Epithelial cell of proximal tubule (primary cell): ENCODE measurements around the gene TBCK. TPM values are rescaled to one million over a fixed set of nuclear protein-coding genes. Genes with fewer than 3 reads are reported as not detected.

Experiments used
- DNase-seq: peaks from one replicate; pipeline ENCODE4 v3.0.0-alpha.2; 2011; ENCODE audit warnings: low read depth
- H3K4me3 ChIP-seq: 2 replicates; pipeline ENCODE4 v1.5.1; 2011; ENCODE audit warnings: low read depth, mild to moderate bottlenecking, low read length
- total RNA-seq: library from RNA; depleted of rRNA; stranded (reverse); fragments of >200 nt; gene quantifications from 2 replicates; pipeline ENCODE4 v1.2.3, GENCODE V29; 2015
- TF ChIP-seq, protein P1 (sequence below): conservative IDR thresholded peaks from 2 replicates; pipeline ENCODE4 v1.5.1; 2012; ENCODE audit warnings: low read depth, mild to moderate bottlenecking, low read length

TBCK gene
- 11.8 and 20.8 TPM in 2 replicates for total RNA-seq

DNA sequence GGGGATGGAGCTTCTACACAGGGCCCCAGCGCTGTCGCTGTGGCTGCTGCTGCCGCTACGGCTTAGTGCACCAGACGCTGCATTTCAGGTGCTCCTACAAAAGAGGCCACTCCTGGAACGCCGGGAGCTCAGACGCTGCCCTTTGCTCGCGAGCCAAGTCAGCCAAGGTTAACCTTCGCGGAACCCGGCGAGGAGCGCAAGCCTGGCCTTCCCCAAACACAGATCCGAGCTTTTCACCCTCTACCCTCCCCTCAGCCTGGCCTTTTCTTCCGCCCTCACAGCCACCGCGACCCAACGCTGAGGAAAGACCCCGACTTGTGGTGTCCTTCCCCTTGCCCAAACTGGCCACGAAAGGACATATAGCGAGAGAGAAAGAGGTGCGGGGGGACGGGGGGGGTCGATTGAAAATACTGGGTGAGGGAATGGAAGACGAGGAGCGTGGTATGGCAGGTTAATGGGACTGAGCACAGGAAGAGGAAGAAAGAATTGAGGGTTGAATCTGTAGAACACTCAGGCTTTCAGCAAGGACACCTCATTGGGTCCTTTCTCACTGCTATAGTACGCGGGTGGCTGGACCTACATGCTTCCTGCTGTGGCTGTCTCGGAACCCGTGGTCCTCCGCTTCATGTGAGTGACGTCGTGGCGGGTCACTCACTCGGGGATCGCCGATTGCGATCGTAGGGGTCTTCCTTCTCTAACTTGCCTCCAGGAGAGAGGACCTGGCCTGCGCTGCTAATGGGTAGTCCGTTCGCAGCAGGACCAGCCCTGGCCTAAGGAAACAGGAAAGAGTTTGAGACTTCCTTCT, at the start of gene TBCK, which contains the start of gene AIMP1:
Gene TBCK, minus strand, starts transcription at position 242 of the 805 bp plus-strand sequence. CDS start 7,249 bp downstream, outside the sequence.
Gene AIMP1, plus strand, starts transcription at position 583 of the 805 bp plus-strand sequence. CDS start 8,460 bp downstream, outside the sequence.
- peak; percentile 72 for DNase-seq
- peak within 1 kb of the TSS; percentile 94 for H3K4me3 ChIP-seq
- TF ChIP-seq, protein P1, sequence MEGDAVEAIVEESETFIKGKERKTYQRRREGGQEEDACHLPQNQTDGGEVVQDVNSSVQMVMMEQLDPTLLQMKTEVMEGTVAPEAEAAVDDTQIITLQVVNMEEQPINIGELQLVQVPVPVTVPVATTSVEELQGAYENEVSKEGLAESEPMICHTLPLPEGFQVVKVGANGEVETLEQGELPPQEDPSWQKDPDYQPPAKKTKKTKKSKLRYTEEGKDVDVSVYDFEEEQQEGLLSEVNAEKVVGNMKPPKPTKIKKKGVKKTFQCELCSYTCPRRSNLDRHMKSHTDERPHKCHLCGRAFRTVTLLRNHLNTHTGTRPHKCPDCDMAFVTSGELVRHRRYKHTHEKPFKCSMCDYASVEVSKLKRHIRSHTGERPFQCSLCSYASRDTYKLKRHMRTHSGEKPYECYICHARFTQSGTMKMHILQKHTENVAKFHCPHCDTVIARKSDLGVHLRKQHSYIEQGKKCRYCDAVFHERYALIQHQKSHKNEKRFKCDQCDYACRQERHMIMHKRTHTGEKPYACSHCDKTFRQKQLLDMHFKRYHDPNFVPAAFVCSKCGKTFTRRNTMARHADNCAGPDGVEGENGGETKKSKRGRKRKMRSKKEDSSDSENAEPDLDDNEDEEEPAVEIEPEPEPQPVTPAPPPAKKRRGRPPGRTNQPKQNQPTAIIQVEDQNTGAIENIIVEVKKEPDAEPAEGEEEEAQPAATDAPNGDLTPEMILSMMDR, result no peak

DNA sequence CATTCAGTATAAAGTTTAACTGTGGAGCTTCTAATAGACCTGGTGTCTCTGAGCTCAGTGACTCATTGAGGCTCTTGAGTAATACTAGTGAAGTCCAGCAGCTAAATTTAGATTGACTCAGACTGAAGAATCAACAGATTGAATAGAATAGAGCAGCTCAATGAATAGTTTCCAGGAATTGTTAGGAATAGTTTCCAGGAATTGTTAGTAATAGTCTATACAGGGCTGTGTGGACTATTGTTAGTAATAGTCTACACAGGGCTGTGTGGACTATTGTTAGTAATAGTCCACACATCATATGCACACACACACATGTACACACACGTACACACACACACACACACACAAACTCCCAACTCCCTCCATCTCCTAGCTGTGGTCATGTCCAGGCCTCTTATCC, 49.6 kb upstream of the TBCK start:
- TF ChIP-seq, protein P1, result no peak
- DNase-seq, result peak; percentile 81

DNA sequence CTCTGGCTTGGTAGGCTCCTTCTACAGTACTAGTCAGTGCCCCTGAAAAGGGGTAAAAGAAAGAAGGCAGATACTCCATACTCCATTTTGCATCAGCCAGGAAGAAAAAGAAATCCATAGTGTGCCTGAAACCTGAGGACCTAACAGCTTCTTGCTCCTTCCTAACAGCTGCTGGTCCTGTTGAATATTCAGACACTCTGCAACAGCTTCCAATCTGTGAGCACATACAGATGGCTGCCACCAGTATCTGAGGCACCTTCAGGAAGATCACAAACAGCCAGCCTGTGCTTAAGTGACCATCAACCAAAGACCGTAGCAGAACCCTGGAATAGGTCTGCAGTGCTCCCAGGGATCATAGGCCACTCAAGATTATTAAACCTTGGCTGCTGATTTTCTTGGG, 48.3 kb upstream of the TBCK start:
- no peak for DNase-seq
- TF ChIP-seq, protein P1, result no peak
- no peak overlapping the region for H3K4me3 ChIP-seq

More for the DNA sequence above, 49.6 kb upstream of the TBCK start:
- no peak overlapping the region for H3K4me3 ChIP-seq

DNA sequence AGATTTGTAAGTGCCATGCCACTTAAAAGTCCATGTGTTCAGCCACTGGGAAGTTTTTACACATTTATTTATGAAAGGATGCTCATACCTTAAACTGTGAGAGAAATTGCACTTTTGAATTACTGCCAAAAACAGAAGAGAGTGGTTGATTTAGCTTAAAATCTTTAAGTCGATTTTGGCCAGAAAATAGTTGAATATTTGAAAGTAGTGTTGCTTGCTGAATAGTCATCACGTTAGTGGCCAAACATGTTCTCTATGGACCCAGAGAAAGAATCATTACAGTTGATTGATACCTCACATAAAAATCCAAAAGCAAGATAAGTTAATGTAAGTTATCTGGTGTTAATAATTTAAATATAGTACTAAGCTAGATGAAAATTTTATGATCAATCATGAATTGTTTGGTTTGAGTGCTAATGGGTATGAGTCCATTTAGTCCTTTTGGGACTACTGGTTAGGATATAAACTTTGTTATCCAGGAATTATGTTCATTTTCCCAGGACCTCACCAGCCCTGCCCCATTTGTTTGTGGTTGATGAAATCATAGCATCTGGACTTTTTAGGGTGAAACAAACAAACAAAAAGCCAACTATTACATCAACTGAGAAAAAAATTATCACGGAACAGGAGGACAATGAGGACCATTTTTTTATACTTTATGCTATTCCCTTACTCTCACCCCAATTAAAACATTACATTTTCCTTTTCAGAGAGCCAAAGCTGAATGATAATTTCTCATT, 46.2 kb upstream of the TBCK start:
- TF ChIP-seq, protein P1, result no peak
- H3K4me3 ChIP-seq, result no peak overlapping the region
- no peak for DNase-seq

DNA sequence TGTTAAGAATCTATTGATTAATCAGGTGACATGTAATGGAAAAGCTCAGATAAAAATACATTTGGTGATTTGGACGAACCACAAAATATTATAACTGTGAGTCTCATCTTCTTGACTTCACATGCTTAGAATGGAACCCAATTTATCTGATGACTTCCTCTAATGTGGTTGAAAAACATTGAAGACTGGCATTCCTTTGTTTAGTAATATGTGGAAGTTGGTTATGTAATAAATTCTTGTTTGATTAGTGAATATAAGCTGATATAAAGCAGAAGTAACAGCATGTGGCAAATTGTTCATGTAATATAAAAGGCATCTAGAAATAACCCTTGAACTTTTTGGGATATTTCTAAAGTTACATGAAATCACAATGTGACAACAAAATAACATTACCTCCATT, 42.9 kb upstream of the TBCK start:
- DNase-seq, result no peak
- TF ChIP-seq, protein P1, result no peak
- H3K4me3 ChIP-seq, result no peak overlapping the region

DNA sequence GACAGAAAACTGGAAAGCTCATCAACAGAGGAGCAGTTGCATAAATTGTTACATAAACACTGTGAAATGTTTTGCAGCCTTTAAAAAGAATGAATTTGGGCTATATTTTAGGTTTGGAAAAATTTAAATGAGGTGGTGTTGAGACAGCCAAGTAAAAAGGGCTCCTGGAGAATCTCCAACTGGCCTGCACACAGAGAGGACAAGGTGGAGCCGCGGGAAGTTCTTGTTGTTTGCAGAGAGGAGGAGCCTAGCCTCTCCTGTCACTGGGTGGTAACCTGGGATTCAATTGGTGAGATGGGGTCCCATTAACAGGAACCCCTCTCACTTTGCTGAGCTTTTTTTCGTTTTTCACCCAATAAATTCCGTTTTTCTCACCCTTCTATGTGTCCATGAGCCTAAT, 39.2 kb upstream of the TBCK start:
- TF ChIP-seq, protein P1, result no peak
- no peak overlapping the region for H3K4me3 ChIP-seq
- no peak for DNase-seq
